Left lobe of liver (tissue), 2 donors: Measurements from ENCODE around the gene ANK3. TPM values are rescaled to one million over a fixed set of nuclear protein-coding genes. Genes with fewer than 3 reads are reported as not detected.

Source experiments
- ATAC-seq: fragments of 200-7000 bp; cut with Tn5 transposase; one replicate; pipeline ENCODE4 v1.9.1; 2020; ENCODE audit warnings: mild to moderate bottlenecking, moderate library complexity
- DNase-seq: peaks from one replicate; pipeline ENCODE4 v3.0.0-alpha.2; 2020; ENCODE audit warnings: low spot score
- total RNA-seq: library from RNA; stranded (reverse); gene quantifications from one replicate; pipeline ENCODE4 v1.2.1, GENCODE V29; 2021
- donor health status: DM: no; HTN: no; CAD: no; lungs with moderate emphysema.
- donor health status: DM: no; HTN: yes; CAD: no.

Gene ANK3
- total RNA-seq, 1 donor from 2014 or later, result 13.4 TPM

DNA sequence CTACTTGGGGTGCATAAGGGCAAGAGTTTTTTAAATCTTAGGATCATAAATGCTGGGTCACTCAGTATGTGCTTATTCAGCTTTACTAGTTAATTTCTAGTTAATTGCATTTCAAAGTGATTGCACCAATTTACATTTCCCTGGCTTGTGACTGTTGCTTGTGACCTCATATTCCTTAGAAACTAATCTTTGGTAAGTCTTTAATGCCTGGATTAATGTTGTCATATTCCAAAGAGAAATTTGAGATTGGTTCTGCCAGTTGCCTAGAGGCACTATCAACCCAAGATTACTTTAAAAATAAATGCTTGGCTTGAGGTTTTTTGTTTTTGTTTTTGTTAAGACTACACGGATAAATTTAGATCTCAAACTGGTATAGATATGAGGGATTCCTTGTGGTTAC, 103.1 kb downstream of the ANK3 start:
- no peak for ATAC-seq
- DNase-seq, result no peak

GRCh38 chr10:60283397-60283796, 106.3 kb downstream of the ANK3 start:
- ATAC-seq, result no peak
- no peak for DNase-seq

GRCh38 chr10:60282771-60283353, 106.8 kb downstream of the ANK3 start:
- ATAC-seq, result peak; percentile 50
- no peak for DNase-seq

DNA sequence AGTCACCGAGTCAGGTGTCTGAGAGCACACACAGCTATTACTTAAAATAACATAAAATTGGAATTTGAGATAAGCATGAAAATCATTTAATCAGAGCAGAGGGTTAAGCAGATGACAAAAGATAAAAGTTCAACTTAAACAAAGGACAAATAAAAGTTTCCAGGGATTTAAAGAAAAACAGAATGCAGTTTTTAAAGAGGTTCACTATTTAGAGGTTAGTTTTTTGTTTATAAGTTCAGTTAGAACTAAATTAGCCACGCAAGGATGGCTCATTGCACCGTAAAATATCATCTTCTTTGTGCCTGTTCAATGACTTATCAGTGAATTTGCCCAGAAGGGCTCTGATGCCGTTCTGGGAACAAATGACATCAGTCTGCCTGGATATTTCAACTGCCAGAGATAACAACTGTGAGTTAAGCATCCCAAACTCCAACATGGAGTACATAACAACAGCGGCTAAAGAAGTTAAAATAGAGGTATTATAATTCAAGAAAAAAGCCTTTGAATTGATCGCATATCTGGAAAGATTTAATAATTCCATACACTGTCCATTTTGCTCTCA, 107.8 kb downstream of the ANK3 start:
- ATAC-seq, result no peak
- no peak for DNase-seq

- ATAC-seq, result no peak
- DNase-seq, result no peak
Measured at GRCh38 chr10:60281331-60281730, 108.3 kb downstream of the ANK3 start.

GRCh38 chr10:60280475-60280874, 109.2 kb downstream of the ANK3 start:
- no peak for ATAC-seq
- DNase-seq, result no peak

- DNase-seq (no peak), ATAC-seq (no peak)
Measured at GRCh38 chr10:60277656-60278055, 112.0 kb downstream of the ANK3 start.

- ATAC-seq, result no peak
- DNase-seq, result no peak
Measured at GRCh38 chr10:60276232-60276631, 113.4 kb downstream of the ANK3 start.

DNA sequence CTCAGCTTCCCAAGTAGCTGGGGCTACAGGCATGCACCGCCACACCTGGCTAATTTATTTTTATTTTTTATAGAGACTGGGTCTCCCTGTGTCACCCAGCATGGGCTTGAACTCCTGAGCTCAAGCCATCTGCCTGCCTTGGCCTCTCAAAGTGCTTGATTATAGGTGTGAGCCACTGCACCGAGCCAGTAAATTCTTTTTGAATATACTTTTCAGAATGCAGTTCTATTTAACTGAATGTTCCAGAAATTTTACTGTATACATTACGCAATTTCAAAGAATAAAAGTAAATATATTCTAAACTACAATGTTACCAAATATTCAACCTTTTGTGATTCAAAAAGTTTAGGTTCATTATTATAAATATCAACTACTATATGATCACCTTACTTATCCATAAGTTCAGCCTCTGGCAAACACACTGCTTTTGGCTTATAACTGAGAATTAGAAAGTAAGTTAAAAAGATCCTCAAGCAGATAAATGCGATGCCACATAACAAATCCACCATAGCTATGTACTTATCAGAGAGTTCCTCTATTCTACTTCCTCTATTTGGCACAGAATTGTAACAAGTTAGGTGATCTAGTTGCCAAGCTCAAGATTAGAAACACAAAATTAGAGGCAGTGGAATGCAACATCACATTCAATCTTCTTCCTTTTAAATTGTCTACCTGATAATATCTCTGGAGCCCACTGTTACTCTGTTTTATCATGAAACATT, 118.2 kb downstream of the ANK3 start:
- no peak for ATAC-seq
- no peak for DNase-seq

GRCh38 chr10:60270426-60270825, 119.2 kb downstream of the ANK3 start:
- no peak for DNase-seq
- no peak for ATAC-seq

- DNase-seq, result no peak
- ATAC-seq, result no peak
Measured at GRCh38 chr10:60267802-60268201, 121.9 kb downstream of the ANK3 start.

GRCh38 chr10:60266513-60266912, 123.2 kb downstream of the ANK3 start:
- no peak for DNase-seq
- ATAC-seq, result no peak

GRCh38 chr10:60262647-60263126, 127.0 kb downstream of the ANK3 start:
- ATAC-seq, result no peak

GRCh38 chr10:60260321-60260720, 129.4 kb downstream of the ANK3 start:
- no peak for DNase-seq
- ATAC-seq, result no peak

More at GRCh38 chr10:60262647-60263126, 127.0 kb downstream of the ANK3 start:
- DNase-seq, result no peak

GRCh38 chr10:60258429-60258797, 131.3 kb downstream of the ANK3 start:
- DNase-seq, result no peak
- ATAC-seq, result no peak

- no peak for DNase-seq
- peak; percentile 62 for ATAC-seq
Measured at GRCh38 chr10:60257767-60258428, 131.8 kb downstream of the ANK3 start.

GRCh38 chr10:60254776-60255175, 134.9 kb downstream of the ANK3 start:
- ATAC-seq (no peak), DNase-seq (no peak)

DNA sequence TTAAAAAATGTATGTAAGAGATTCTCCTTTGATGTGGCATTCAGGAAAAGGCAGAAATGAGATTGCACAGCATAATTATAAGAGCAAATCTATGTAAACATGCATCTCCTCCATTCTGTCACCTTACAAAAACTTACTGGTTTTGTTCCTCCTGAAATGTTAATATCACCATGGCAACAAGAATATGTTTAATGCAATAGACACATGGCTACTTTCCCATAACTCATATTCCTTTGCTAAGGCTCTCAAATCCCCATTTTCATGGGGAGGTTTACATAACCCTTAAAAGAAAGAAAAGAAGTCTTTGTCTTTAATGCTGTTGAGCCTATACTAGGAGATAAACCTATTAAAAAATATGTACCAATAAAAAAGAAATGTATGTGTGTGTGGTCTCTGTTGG, 136.2 kb downstream of the ANK3 start:
- no peak for DNase-seq
- ATAC-seq, result no peak

DNA sequence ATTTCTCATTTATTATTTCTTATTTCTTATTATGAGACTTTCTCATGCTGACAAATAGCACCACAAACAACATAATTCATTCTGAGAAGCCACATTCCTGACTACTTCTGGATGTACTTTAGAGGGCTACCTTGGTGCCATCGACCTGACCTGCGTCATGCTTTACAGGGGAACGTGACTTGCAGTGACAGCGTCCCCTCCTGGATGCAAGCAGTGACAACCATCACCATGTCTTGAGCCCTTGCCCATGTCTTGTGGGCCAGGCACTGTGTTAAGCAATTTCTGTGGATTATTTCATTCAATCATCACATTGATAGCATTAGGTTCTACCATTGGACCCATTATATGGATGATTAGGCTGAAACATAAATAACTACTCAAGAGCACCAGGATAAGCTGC, 137.0 kb downstream of the ANK3 start:
- DNase-seq, result no peak
- no peak for ATAC-seq

DNA sequence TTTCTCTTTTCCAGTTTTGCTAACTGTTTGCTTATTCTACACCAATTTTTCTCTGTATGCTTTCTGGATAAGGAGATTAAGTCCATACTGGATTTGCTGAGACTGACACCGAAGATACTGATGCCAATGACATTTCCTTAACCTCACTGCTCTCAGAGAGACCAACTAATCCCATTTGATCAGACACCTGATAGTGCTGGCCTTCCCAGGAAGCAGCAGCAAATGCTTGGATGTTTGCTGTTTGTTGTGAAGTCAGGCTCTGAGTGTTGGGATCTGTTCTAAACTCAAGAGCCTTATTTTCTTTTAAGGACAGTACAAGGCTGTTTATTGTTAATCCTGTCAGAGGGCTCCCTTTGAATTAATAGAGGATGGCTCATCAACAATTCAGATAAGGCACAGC, 143.3 kb downstream of the ANK3 start:
- ATAC-seq (no peak), DNase-seq (no peak)

GRCh38 chr10:60239228-60239627, 150.4 kb downstream of the ANK3 start:
- no peak for ATAC-seq
- DNase-seq, result no peak

GRCh38 chr10:60238759-60239100, 150.9 kb downstream of the ANK3 start:
- DNase-seq (no peak), ATAC-seq (no peak)
